OCI-LY3 (cell line): Measurements from ENCODE around the gene KAZN.

Experiments
- H2AFZ ChIP-seq: fragments of 200-600, 300-600 bp; shearing (Covaris generic); 2 replicates; pipeline ENCODE4 v1.6.0; 2014; ENCODE audit warnings: antibody characterized with exemption, low read depth, low read length
- H3K27ac ChIP-seq: fragments of 200-600, 300-600 bp; sonication (generic); 2 replicates; pipeline ENCODE4 v1.5.1; 2014; ENCODE audit warnings: mild to moderate bottlenecking, low read length, moderate library complexity, mixed read lengths
- H3K27me3 ChIP-seq: fragments of 200-600, 300-600 bp; sonication (generic); 2 replicates; pipeline ENCODE4 v1.6.1; 2014; ENCODE audit warnings: low read depth, low read length, mixed read lengths
- H3K36me3 ChIP-seq: fragments of 200-600, 300-600 bp; sonication (generic); replicated peaks from 2 replicates; pipeline ENCODE3; 2014; ENCODE audit warnings: low read depth, low read length, mixed read lengths
- H3K4me1 ChIP-seq: fragments of 300-600, 200-600 bp; sonication (generic); 2 replicates; pipeline ENCODE4 v1.6.1; 2014; ENCODE audit warnings: low read length, mixed read lengths
- H3K4me2 ChIP-seq: fragments of 200-600, 300-600 bp; sonication (generic); 2 replicates; pipeline ENCODE4 v1.6.1; 2014; ENCODE audit warnings: low read length, mixed read lengths
- H3K4me3 ChIP-seq: fragments of 300-600, 200-600 bp; sonication (generic); 2 replicates; pipeline ENCODE4 v1.5.1; 2014; ENCODE audit warnings: antibody characterized with exemption, mild to moderate bottlenecking, low read length, moderate library complexity
- H3K79me2 ChIP-seq: fragments of 300-600, 200-600 bp; shearing (Covaris generic); 2 replicates; pipeline ENCODE4 v1.6.1; 2014; ENCODE audit warnings: mild to moderate bottlenecking, low read length, mixed read lengths
- H3K9ac ChIP-seq: fragments of 300-600, 200-600 bp; shearing (Covaris generic); 2 replicates; pipeline ENCODE4 v1.6.0; 2014; ENCODE audit warnings: mild to moderate bottlenecking, low read length, moderate library complexity
- H3K9me3 ChIP-seq: fragments of 200-600, 300-600 bp; shearing (Covaris generic); 2 replicates; pipeline ENCODE4 v1.6.1; 2014; ENCODE audit warnings: low read length, mixed read lengths; ENCODE audit not compliant: insufficient read depth
- H4K20me1 ChIP-seq: fragments of 200-600, 300-600 bp; sonication (generic); 2 replicates; pipeline ENCODE4 v1.6.1; 2016; ENCODE audit warnings: low read length, mixed read lengths; ENCODE audit not compliant: insufficient read depth
- EZH2phosphoT487 ChIP-seq: fragments of 200-600 bp; shearing (Covaris generic); IDR thresholded peaks from 2 replicates; pipeline ENCODE4 v1.6.1; 2018; ENCODE audit warnings: antibody characterized with exemption, mixed run types, low read depth
- TF ChIP-seq, protein P1 (sequence below): fragments of 200-600, 300-600 bp; sonication (generic); IDR thresholded peaks from 2 replicates; pipeline ENCODE4 v1.5.1; 2014; ENCODE audit warnings: antibody characterized with exemption, low read length, low read depth

The KAZN gene

GRCh38 chr1:14686701-14687100 lies 88.2 kb downstream of the KAZN start:
- H3K27ac ChIP-seq = no peak overlapping the region
- TF ChIP-seq, protein P1, sequence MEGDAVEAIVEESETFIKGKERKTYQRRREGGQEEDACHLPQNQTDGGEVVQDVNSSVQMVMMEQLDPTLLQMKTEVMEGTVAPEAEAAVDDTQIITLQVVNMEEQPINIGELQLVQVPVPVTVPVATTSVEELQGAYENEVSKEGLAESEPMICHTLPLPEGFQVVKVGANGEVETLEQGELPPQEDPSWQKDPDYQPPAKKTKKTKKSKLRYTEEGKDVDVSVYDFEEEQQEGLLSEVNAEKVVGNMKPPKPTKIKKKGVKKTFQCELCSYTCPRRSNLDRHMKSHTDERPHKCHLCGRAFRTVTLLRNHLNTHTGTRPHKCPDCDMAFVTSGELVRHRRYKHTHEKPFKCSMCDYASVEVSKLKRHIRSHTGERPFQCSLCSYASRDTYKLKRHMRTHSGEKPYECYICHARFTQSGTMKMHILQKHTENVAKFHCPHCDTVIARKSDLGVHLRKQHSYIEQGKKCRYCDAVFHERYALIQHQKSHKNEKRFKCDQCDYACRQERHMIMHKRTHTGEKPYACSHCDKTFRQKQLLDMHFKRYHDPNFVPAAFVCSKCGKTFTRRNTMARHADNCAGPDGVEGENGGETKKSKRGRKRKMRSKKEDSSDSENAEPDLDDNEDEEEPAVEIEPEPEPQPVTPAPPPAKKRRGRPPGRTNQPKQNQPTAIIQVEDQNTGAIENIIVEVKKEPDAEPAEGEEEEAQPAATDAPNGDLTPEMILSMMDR = no peak
- TF ChIP-seq EZH2phosphoT487 = no peak

DNA sequence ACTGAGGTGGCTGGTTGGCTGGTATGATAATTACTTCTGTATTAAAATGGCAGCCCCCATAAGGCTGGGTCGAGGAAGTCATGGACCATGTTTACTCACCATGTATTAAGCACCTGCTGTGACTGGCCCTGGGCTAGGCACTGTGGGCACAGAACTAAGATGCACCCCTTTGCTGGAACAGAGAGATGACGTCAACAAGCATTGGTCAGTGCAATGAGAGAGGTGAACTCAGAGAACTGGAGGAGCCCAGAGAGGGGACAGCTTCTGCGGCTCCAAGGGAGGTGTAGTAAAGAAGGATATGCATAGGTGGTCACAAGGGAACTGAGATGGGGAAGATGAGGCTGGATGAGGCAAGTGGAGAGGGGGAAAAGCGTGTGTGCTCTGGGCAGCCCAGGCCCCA lies 88.7 kb downstream of the KAZN start:
- Histone ChIP-seq H3K4me3 (no peak overlapping the region), H3K27ac (no peak overlapping the region), H3K9me3 (no peaks in the 10 kb centered on the region), H3K79me2 (no peaks in the 10 kb centered on the region), H3K4me2 (no peak overlapping the region), H3K4me1 (no peaks in the 10 kb centered on the region), H3K9ac (no peak overlapping the region), H2AFZ (no peak overlapping the region), H3K36me3 (no peaks in the 10 kb centered on the region), H3K27me3 (no peaks in the 10 kb centered on the region), H4K20me1 (no peaks in the 10 kb centered on the region)
- TF ChIP-seq, protein P1 = no peak
- TF ChIP-seq EZH2phosphoT487 = no peak

More at GRCh38 chr1:14686701-14687100, 88.2 kb downstream of the KAZN start:
- H3K4me1 ChIP-seq = no peaks in the 10 kb centered on the region
- H3K4me2 ChIP-seq = no peak overlapping the region
- H3K27me3 ChIP-seq = no peaks in the 10 kb centered on the region
- H4K20me1 ChIP-seq = no peaks in the 10 kb centered on the region
- H3K36me3 ChIP-seq = no peaks in the 10 kb centered on the region
- no peak overlapping the region for H2AFZ ChIP-seq
- no peak overlapping the region for H3K4me3 ChIP-seq
- no peaks in the 10 kb centered on the region for H3K9me3 ChIP-seq
- H3K79me2 ChIP-seq = no peaks in the 10 kb centered on the region
- no peak overlapping the region for H3K9ac ChIP-seq

- H3K36me3 ChIP-seq = no peaks in the 10 kb centered on the region
- no peak overlapping the region for H3K4me2 ChIP-seq
- TF ChIP-seq, protein P1 = no peak
- TF ChIP-seq EZH2phosphoT487 = no peak
- no peaks in the 10 kb centered on the region for H4K20me1 ChIP-seq
- H3K9ac ChIP-seq = no peak overlapping the region
- no peak overlapping the region for H3K4me3 ChIP-seq
- no peaks in the 10 kb centered on the region for H3K79me2 ChIP-seq
- H3K27ac ChIP-seq = no peak overlapping the region
- H3K4me1 ChIP-seq = no peaks in the 10 kb centered on the region
- no peaks in the 10 kb centered on the region for H3K9me3 ChIP-seq
- no peaks in the 10 kb centered on the region for H3K27me3 ChIP-seq
- no peak overlapping the region for H2AFZ ChIP-seq
Measured at GRCh38 chr1:14689996-14690615, 91.6 kb downstream of the KAZN start.

DNA sequence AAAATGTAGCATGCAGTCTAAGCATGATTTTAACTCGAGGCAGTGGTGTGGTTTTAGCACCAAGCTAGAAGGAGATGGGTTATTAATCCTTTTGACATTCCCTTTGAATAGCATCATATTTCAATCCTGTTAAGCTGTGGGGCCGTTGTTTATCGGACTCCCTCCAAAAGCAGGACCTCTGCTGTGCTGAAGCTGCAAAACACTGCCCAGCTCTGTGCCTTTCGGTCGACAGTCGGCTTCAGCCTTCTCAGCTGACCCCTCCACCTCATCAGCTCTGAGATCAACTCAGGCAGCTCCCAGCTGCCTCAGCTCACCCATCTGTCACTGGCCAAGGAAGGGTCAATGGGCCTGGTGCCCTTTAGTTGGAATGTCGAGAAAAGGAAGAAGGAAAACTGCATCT lies 95.5 kb downstream of the KAZN start:
- H3K27me3 ChIP-seq = no peaks in the 10 kb centered on the region
- no peaks in the 10 kb centered on the region for H4K20me1 ChIP-seq
- H3K4me3 ChIP-seq = no peak overlapping the region
- no peaks in the 10 kb centered on the region for H3K4me1 ChIP-seq
- H3K27ac ChIP-seq = no peak overlapping the region
- no peak overlapping the region for H2AFZ ChIP-seq
- H3K36me3 ChIP-seq = no peaks in the 10 kb centered on the region
- no peak overlapping the region for H3K4me2 ChIP-seq
- no peaks in the 10 kb centered on the region for H3K79me2 ChIP-seq
- H3K9ac ChIP-seq = no peak overlapping the region
- no peak for TF ChIP-seq EZH2phosphoT487
- TF ChIP-seq, protein P1 = no peak
- no peaks in the 10 kb centered on the region for H3K9me3 ChIP-seq
